HUES48 (cell line): ENCODE measurements around the gene FBXL15.

Experiments
- H3K27ac ChIP-seq: one replicate; pipeline ENCODE4 v1.7.0; 2013; ENCODE audit warnings: low read depth, low read length, inconsistent platforms
- H3K27me3 ChIP-seq: 2 replicates; pipeline ENCODE4 v1.6.1; 2013; ENCODE audit warnings: mild to moderate bottlenecking, low read length; ENCODE audit not compliant: control insufficient read depth, insufficient read depth
- H3K36me3 ChIP-seq: 2 replicates; pipeline ENCODE4 v1.6.1; 2013; ENCODE audit warnings: low read length; ENCODE audit not compliant: control insufficient read depth, insufficient read depth
- H3K4me1 ChIP-seq: 2 replicates; pipeline ENCODE4 v1.6.1; 2013; ENCODE audit warnings: mild to moderate bottlenecking, low read length; ENCODE audit not compliant: control insufficient read depth, insufficient read depth
- H3K4me3 ChIP-seq: 2 replicates; pipeline ENCODE4 v1.5.1; 2013; ENCODE audit warnings: mild to moderate bottlenecking, low read depth, low read length
- H3K9ac ChIP-seq: 2 replicates; pipeline ENCODE4 v1.6.1; 2013; ENCODE audit warnings: mild to moderate bottlenecking, low read depth, low read length, moderate library complexity
- H3K9me3 ChIP-seq: 2 replicates; pipeline ENCODE4 v1.6.1; 2013; ENCODE audit warnings: low read length; ENCODE audit not compliant: control insufficient read depth, insufficient read depth

Gene FBXL15

GRCh38 chr10:102412293-102412692 lies 8.3 kb upstream of the FBXL15 start:
- Histone ChIP-seq H3K4me3 (no peak overlapping the region), H3K4me1 (peaks cover 26% of the 10 kb centered on the region; the same call in 1 of the 2 replicates), H3K9ac (no peak overlapping the region), H3K9me3 (no peaks in the 10 kb centered on the region), H3K27me3 (peaks cover 51% of the 10 kb centered on the region), H3K36me3 (no peaks in the 10 kb centered on the region), H3K27ac (no peak overlapping the region)

GRCh38 chr10:102413053-102413705 lies 7.5 kb upstream of the FBXL15 start:
- H3K27ac ChIP-seq = no peak overlapping the region
- no peak overlapping the region for H3K9ac ChIP-seq
- no peaks in the 10 kb centered on the region for H3K9me3 ChIP-seq
- H3K27me3 ChIP-seq = peaks cover 43% of the 10 kb centered on the region
- no peaks in the 10 kb centered on the region for H3K36me3 ChIP-seq
- peaks cover 28% of the 10 kb centered on the region for H3K4me1 ChIP-seq
- no peak overlapping the region for H3K4me3 ChIP-seq

- Histone ChIP-seq H3K9ac (no peak overlapping the region), H3K9me3 (no peaks in the 10 kb centered on the region), H3K27ac (no peak overlapping the region), H3K4me1 (peaks cover 28% of the 10 kb centered on the region), H3K27me3 (peaks cover 35% of the 10 kb centered on the region), H3K4me3 (no peak overlapping the region), H3K36me3 (no peaks in the 10 kb centered on the region)
These were observed 6.7 kb upstream of the FBXL15 start for GRCh38 chr10:102413806-102414561.

- Histone ChIP-seq H3K4me1 (peaks cover 24% of the 10 kb centered on the region), H3K27me3 (peaks cover 27% of the 10 kb centered on the region), H3K36me3 (no peaks in the 10 kb centered on the region), H3K9me3 (no peaks in the 10 kb centered on the region), H3K4me3 (no peak overlapping the region), H3K27ac (no peak overlapping the region), H3K9ac (no peak overlapping the region)
These were observed 5.9 kb upstream of the FBXL15 start for GRCh38 chr10:102414749-102415148.

- Histone ChIP-seq H3K4me1 (peaks cover 12% of the 10 kb centered on the region), H3K27me3 (peaks cover 12% of the 10 kb centered on the region), H3K9ac (no peak overlapping the region), H3K27ac (no peak overlapping the region), H3K9me3 (no peaks in the 10 kb centered on the region), H3K36me3 (no peaks in the 10 kb centered on the region), H3K4me3 (no peak overlapping the region)
These were observed 4.4 kb upstream of the FBXL15 start for GRCh38 chr10:102416283-102416682.

GRCh38 chr10:102416695-102417094 lies 3.9 kb upstream of the FBXL15 start:
- Histone ChIP-seq H3K4me1 (peaks cover 12% of the 10 kb centered on the region), H3K9me3 (no peaks in the 10 kb centered on the region), H3K4me3 (no peak overlapping the region), H3K27me3 (peaks cover 8% of the 10 kb centered on the region), H3K36me3 (no peaks in the 10 kb centered on the region), H3K27ac (no peak overlapping the region), H3K9ac (no peak overlapping the region)

- Histone ChIP-seq H3K36me3 (peaks cover 7% of the 10 kb centered on the region), H3K9me3 (no peaks in the 10 kb centered on the region), H3K9ac (no peak within 1 kb of the TSS), H3K27ac (peak within 1 kb of the TSS; percentile 26), H3K4me1 (peaks cover 15% of the 10 kb centered on the region), H3K27me3 (no peaks in the 10 kb centered on the region), H3K4me3 (peak within 1 kb of the TSS; percentile 81)
These were observed 1.9 kb upstream of the FBXL15 start, which contains the start of gene PSD for GRCh38 chr10:102418622-102419268. TSS of gene PSD (minus strand) at chr10:102418785. CDS start at chr10:102417038, 1,747 bp downstream.

GRCh38 chr10:102419269-102420180 lies 1.1 kb upstream of the FBXL15 start:
- H3K4me1 ChIP-seq = peaks cover 15% of the 10 kb centered on the region
- H3K36me3 ChIP-seq = peaks cover 14% of the 10 kb centered on the region
- H3K27me3 ChIP-seq = no peaks in the 10 kb centered on the region
- peak overlapping the region; percentile 26 for H3K27ac ChIP-seq
- no peak overlapping the region for H3K9ac ChIP-seq
- H3K4me3 ChIP-seq = peak overlapping the region; percentile 81
- H3K9me3 ChIP-seq = no peaks in the 10 kb centered on the region

GRCh38 chr10:102420181-102420713 lies 389 bp upstream of the FBXL15 start:
- Histone ChIP-seq H3K4me3 (peak overlapping the region; percentile 81), H3K27me3 (no peaks in the 10 kb centered on the region), H3K9me3 (no peaks in the 10 kb centered on the region), H3K4me1 (peaks cover 15% of the 10 kb centered on the region), H3K36me3 (peaks cover 17% of the 10 kb centered on the region), H3K9ac (0 out of 2 replicates have a peak overlapping the region, but pooled peaks have one; percentile 31), H3K27ac (peak overlapping the region; percentile 86)

- Histone ChIP-seq H3K36me3 (peaks cover 17% of the 10 kb centered on the region), H3K4me1 (peaks cover 15% of the 10 kb centered on the region), H3K27ac (peak overlapping the region; percentile 86), H3K4me3 (peak overlapping the region; percentile 81), H3K27me3 (no peaks in the 10 kb centered on the region), H3K9ac (peak overlapping the region; percentile 70; the same call in 1 of the 2 replicates), H3K9me3 (no peaks in the 10 kb centered on the region)
These were observed 796 bp downstream of the FBXL15 start for GRCh38 chr10:102421507-102421756.
